22Rv1 (cell line): ENCODE data around the gene FNBP1.

Experiments used
- ZFX ChIP-seq: fragments of 450-650 bp; IDR thresholded peaks from 2 replicates; pipeline ENCODE4 v1.6.1; 2017; ENCODE audit warnings: antibody characterized with exemption, borderline replicate concordance
- TF ChIP-seq, protein P1 (sequence below): fragments of 450-650 bp; IDR thresholded peaks from 2 replicates; pipeline ENCODE4 v1.5.1; 2017; ENCODE audit warnings: mild to moderate bottlenecking

DNA sequence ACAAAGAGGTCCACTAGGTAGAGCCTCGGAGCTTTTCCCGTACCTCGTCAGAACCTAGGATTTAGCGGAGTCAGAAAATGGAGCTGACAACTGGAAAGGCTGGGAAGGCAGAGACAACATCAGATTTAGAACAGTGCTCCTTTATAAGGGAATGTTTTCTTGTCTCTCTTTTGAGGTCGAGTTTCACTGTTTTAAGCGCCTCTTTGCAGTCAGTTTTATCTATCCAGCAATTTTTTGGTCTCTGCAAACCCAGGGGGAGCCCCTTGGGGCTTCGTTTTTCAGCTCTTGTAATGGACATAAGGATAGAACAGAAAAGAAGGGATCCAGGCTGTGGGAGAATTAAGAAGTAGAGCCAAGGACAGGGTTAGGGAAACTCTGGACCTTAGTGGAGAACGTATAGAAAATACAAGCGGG lies 80.5 kb downstream of the FNBP1 start:
- TF ChIP-seq, protein P1, sequence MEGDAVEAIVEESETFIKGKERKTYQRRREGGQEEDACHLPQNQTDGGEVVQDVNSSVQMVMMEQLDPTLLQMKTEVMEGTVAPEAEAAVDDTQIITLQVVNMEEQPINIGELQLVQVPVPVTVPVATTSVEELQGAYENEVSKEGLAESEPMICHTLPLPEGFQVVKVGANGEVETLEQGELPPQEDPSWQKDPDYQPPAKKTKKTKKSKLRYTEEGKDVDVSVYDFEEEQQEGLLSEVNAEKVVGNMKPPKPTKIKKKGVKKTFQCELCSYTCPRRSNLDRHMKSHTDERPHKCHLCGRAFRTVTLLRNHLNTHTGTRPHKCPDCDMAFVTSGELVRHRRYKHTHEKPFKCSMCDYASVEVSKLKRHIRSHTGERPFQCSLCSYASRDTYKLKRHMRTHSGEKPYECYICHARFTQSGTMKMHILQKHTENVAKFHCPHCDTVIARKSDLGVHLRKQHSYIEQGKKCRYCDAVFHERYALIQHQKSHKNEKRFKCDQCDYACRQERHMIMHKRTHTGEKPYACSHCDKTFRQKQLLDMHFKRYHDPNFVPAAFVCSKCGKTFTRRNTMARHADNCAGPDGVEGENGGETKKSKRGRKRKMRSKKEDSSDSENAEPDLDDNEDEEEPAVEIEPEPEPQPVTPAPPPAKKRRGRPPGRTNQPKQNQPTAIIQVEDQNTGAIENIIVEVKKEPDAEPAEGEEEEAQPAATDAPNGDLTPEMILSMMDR = no peak
- no peak for TF ChIP-seq ZFX
